HL-60 (cell line): ENCODE measurements around the gene SETD6.

Experiments
- SPI1 ChIP-seq: IDR thresholded peaks from 2 replicates; pipeline ENCODE4 v1.6.1; 2012; ENCODE audit warnings: low read depth, mild to moderate bottlenecking, borderline replicate concordance
- TF ChIP-seq, protein P1 (sequence below): IDR thresholded peaks from 2 replicates; pipeline ENCODE4 v1.6.1; 2012; ENCODE audit warnings: low read depth; ENCODE audit not compliant: insufficient replicate concordance
- TF ChIP-seq, protein P2 (sequence below): IDR thresholded peaks from one replicate; pipeline ENCODE4 v1.5.1; 2011; ENCODE audit warnings: low read length, control low read depth, inconsistent platforms; ENCODE audit not compliant: insufficient read depth

DNA sequence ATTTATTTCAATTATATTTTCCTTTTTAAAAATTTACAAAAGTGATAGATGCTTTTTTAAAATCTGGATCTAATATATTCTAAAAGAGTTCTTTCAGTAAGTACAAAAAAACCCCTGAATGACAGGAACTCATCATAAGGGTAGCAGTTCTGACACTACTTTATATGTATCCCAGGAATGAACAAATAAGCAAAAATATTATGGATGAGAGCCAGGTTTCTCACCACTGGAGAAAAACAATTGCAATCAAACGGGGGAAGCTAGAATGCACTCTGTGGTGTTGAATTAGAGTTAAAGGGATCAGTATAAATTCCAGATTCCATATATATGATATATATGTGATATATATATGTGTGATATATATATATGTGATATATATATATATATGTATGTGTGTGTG lies 38.5 kb upstream of the SETD6 start:
- TF ChIP-seq, protein P1, sequence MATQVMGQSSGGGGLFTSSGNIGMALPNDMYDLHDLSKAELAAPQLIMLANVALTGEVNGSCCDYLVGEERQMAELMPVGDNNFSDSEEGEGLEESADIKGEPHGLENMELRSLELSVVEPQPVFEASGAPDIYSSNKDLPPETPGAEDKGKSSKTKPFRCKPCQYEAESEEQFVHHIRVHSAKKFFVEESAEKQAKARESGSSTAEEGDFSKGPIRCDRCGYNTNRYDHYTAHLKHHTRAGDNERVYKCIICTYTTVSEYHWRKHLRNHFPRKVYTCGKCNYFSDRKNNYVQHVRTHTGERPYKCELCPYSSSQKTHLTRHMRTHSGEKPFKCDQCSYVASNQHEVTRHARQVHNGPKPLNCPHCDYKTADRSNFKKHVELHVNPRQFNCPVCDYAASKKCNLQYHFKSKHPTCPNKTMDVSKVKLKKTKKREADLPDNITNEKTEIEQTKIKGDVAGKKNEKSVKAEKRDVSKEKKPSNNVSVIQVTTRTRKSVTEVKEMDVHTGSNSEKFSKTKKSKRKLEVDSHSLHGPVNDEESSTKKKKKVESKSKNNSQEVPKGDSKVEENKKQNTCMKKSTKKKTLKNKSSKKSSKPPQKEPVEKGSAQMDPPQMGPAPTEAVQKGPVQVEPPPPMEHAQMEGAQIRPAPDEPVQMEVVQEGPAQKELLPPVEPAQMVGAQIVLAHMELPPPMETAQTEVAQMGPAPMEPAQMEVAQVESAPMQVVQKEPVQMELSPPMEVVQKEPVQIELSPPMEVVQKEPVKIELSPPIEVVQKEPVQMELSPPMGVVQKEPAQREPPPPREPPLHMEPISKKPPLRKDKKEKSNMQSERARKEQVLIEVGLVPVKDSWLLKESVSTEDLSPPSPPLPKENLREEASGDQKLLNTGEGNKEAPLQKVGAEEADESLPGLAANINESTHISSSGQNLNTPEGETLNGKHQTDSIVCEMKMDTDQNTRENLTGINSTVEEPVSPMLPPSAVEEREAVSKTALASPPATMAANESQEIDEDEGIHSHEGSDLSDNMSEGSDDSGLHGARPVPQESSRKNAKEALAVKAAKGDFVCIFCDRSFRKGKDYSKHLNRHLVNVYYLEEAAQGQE: no peak
- TF ChIP-seq, protein P2, sequence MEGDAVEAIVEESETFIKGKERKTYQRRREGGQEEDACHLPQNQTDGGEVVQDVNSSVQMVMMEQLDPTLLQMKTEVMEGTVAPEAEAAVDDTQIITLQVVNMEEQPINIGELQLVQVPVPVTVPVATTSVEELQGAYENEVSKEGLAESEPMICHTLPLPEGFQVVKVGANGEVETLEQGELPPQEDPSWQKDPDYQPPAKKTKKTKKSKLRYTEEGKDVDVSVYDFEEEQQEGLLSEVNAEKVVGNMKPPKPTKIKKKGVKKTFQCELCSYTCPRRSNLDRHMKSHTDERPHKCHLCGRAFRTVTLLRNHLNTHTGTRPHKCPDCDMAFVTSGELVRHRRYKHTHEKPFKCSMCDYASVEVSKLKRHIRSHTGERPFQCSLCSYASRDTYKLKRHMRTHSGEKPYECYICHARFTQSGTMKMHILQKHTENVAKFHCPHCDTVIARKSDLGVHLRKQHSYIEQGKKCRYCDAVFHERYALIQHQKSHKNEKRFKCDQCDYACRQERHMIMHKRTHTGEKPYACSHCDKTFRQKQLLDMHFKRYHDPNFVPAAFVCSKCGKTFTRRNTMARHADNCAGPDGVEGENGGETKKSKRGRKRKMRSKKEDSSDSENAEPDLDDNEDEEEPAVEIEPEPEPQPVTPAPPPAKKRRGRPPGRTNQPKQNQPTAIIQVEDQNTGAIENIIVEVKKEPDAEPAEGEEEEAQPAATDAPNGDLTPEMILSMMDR: no peak
- TF ChIP-seq SPI1: no peak
